Mesendoderm (in vitro differentiated cells): ENCODE data around the gene DSCAML1.

Experiments used
- DNase-seq: peaks from one replicate; pipeline ENCODE4 v3.0.0; 2013
- H2AK5ac ChIP-seq: 2 replicates; pipeline ENCODE4 v1.6.1; 2013; ENCODE audit warnings: low read length, inconsistent platforms
- H2BK120ac ChIP-seq: 2 replicates; pipeline ENCODE4 v1.6.1; 2013; ENCODE audit warnings: low read depth, mild to moderate bottlenecking, low read length, moderate library complexity, mixed read lengths
- H2BK15ac ChIP-seq: replicated peaks from 2 replicates; pipeline ENCODE4 v1.6.1; 2013; ENCODE audit warnings: low read depth, mild to moderate bottlenecking, moderate library complexity
- H2BK5ac ChIP-seq: 2 replicates; pipeline ENCODE4 v1.6.1; 2013; ENCODE audit warnings: low read length, inconsistent platforms
- H3K18ac ChIP-seq: 2 replicates; pipeline ENCODE4 v1.6.1; 2013; ENCODE audit warnings: mild to moderate bottlenecking, low read length, mixed read lengths
- H3K23ac ChIP-seq: one replicate; pipeline ENCODE4 v1.6.1; 2013; ENCODE audit warnings: low read length
- H3K27ac ChIP-seq: 2 replicates; pipeline ENCODE4 v1.5.1; 2013; ENCODE audit warnings: low read depth, mild to moderate bottlenecking, inconsistent platforms, low read length, moderate library complexity
- H3K27me3 ChIP-seq: 2 replicates; pipeline ENCODE4 v1.6.1; 2013; ENCODE audit warnings: low read length, control low read depth, mild to moderate bottlenecking, inconsistent platforms; ENCODE audit not compliant: insufficient read depth, poor library complexity
- H3K36me3 ChIP-seq: 2 replicates; pipeline ENCODE4 v1.6.1; 2013; ENCODE audit warnings: low read length, inconsistent platforms; ENCODE audit not compliant: control insufficient read depth, insufficient read depth
- H3K4ac ChIP-seq: one replicate; pipeline ENCODE4 v1.6.1; 2013; ENCODE audit warnings: low read depth, mild to moderate bottlenecking, low read length, moderate library complexity
- H3K4me1 ChIP-seq: 2 replicates; pipeline ENCODE4 v1.6.1; 2013; ENCODE audit warnings: low read depth, low read length, inconsistent platforms; ENCODE audit not compliant: control insufficient read depth
- H3K4me2 ChIP-seq: 2 replicates; pipeline ENCODE4 v1.6.1; 2013; ENCODE audit warnings: low read length
- H3K4me3 ChIP-seq: 2 replicates; pipeline ENCODE4 v1.5.1; 2013; ENCODE audit warnings: mild to moderate bottlenecking, low read length
- H3K56ac ChIP-seq: one replicate; pipeline ENCODE4 v1.6.1; 2013; ENCODE audit warnings: low read length
- H3K79me1 ChIP-seq: 2 replicates; pipeline ENCODE4 v1.6.1; 2013; ENCODE audit warnings: low read length, inconsistent platforms
- H3K79me2 ChIP-seq: 2 replicates; pipeline ENCODE4 v1.6.1; 2013; ENCODE audit warnings: mild to moderate bottlenecking, low read length; ENCODE audit not compliant: control insufficient read depth, insufficient read depth
- H3K9ac ChIP-seq: 2 replicates; pipeline ENCODE4 v1.6.1; 2013; ENCODE audit warnings: low read length, inconsistent platforms
- H4K5ac ChIP-seq: one replicate; pipeline ENCODE4 v1.6.1; 2013; ENCODE audit warnings: low read length
- H4K8ac ChIP-seq: one replicate; pipeline ENCODE4 v1.6.1; 2013; ENCODE audit warnings: low read depth, mild to moderate bottlenecking, control low read depth, low read length, moderate library complexity
- WGBS: extraction: QIAGEN DNeasy Blood & Tissue Kit; methylation state at CpG from one replicate; pipeline ENCODE4 v1.1.7; 2013; ENCODE audit warnings: low lambda C conversion rate, missing lambda C conversion rate; ENCODE audit not compliant: insufficient coverage; ENCODE audit errors: extremely low coverage; 5-methylcytosine and 5-hydroxymethylcytosine counted together

DSCAML1 gene

DNA sequence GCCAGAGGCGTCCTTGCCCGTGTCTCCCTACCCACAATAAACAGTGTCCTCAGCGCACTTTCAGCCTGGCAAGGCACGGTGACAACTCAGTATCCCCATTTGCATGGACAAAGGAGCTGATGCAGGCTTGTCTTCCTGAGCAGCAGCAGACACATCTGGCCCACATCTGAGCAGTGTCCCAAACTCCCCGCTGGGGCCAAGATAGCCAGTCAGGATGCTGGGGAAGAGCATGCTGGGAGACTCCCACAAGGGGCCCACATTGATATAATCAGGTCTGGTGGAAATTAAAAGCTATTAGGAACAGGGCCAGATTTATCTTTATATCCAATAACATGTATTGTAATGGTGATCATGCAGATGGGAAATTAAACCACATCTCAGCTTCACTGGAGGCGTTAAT, 24.7 kb downstream of the DSCAML1 start:
- Histone ChIP-seq H3K56ac (no peak overlapping the region), H3K4me1 (no peaks in the 10 kb centered on the region), H3K4me3 (no peak overlapping the region), H3K18ac (no peak overlapping the region), H3K36me3 (no peaks in the 10 kb centered on the region), H2BK120ac (no peak overlapping the region), H3K4ac (no peak overlapping the region), H3K27me3 (no peaks in the 10 kb centered on the region), H3K79me1 (no peaks in the 10 kb centered on the region), H4K8ac (no peak overlapping the region), H3K27ac (no peak overlapping the region), H2BK5ac (no peak overlapping the region), H3K79me2 (no peaks in the 10 kb centered on the region), H2BK15ac (no peak overlapping the region), H4K5ac (no peak overlapping the region), H2AK5ac (no peak overlapping the region), H3K23ac (no peak overlapping the region), H3K9ac (no peak overlapping the region), H3K4me2 (no peak overlapping the region)
- no peak for DNase-seq
- no CpG with 5 or more reads among the region's 6 CpGs for WGBS

DNA sequence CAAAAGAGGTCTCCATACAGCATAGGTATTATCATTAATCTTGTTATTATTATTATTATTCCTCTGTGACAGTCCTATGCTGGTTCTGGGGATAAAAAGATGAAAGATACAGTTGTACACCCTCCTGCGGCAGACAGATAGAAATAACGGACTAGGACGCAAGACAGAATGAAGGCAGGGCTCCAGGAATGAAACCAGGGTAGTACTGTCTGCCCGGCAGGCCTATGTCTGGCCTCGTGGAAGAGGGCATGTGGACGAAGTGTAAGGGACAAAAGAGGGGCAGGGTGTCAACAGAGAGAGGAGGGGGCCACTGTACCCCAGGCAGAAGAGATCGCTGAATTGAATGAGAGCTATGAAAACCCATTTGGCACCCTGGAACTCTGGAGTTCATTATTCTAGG, 25.2 kb downstream of the DSCAML1 start:
- H2BK120ac ChIP-seq: no peak overlapping the region
- H3K9ac ChIP-seq: no peak overlapping the region
- no peaks in the 10 kb centered on the region for H3K27me3 ChIP-seq
- no peak overlapping the region for H3K4me3 ChIP-seq
- no peak overlapping the region for H3K18ac ChIP-seq
- no peak overlapping the region for H2AK5ac ChIP-seq
- no peak overlapping the region for H3K56ac ChIP-seq
- H4K8ac ChIP-seq: no peak overlapping the region
- no peak overlapping the region for H2BK5ac ChIP-seq
- no peak overlapping the region for H2BK15ac ChIP-seq
- no peak overlapping the region for H3K4ac ChIP-seq
- WGBS: no CpG with 5 or more reads among the region's 7 CpGs
- no peak overlapping the region for H3K27ac ChIP-seq
- no peak overlapping the region for H3K23ac ChIP-seq
- H3K36me3 ChIP-seq: no peaks in the 10 kb centered on the region
- H3K79me1 ChIP-seq: no peaks in the 10 kb centered on the region
- H3K4me1 ChIP-seq: no peaks in the 10 kb centered on the region
- no peaks in the 10 kb centered on the region for H3K79me2 ChIP-seq
- no peak for DNase-seq
- no peak overlapping the region for H4K5ac ChIP-seq
- no peak overlapping the region for H3K4me2 ChIP-seq

DNA sequence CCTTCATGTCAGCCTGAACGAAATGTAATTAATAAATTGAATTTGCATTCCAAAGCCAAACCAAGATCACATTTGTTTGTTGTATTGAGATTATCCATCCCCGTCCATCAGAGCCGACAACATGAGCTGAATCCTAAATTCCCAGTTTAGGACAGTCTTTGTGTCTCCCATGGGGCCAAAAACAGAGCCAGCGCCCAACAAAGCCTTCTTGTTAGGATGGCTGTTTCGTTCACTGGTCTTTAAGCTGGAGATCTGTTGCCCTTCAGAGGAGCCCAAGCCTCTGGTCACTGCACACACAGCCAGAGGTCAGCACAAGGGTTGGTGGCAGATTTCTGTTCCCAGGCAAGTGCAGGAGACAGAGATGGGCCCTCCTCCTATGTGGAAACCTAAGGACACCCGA, 25.8 kb downstream of the DSCAML1 start:
- no peak for DNase-seq
- H3K4me2 ChIP-seq: no peak overlapping the region
- H3K4me1 ChIP-seq: no peaks in the 10 kb centered on the region
- no peak overlapping the region for H3K56ac ChIP-seq
- no peak overlapping the region for H3K4me3 ChIP-seq
- H3K4ac ChIP-seq: no peak overlapping the region
- H2BK15ac ChIP-seq: no peak overlapping the region
- no peak overlapping the region for H3K27ac ChIP-seq
- H3K36me3 ChIP-seq: no peaks in the 10 kb centered on the region
- H3K18ac ChIP-seq: no peak overlapping the region
- no peak overlapping the region for H3K9ac ChIP-seq
- no peaks in the 10 kb centered on the region for H3K27me3 ChIP-seq
- H2AK5ac ChIP-seq: no peak overlapping the region
- WGBS: no CpG with 5 or more reads among the region's 6 CpGs
- no peaks in the 10 kb centered on the region for H3K79me2 ChIP-seq
- no peak overlapping the region for H4K8ac ChIP-seq
- H4K5ac ChIP-seq: no peak overlapping the region
- no peak overlapping the region for H2BK120ac ChIP-seq
- no peak overlapping the region for H3K23ac ChIP-seq
- H2BK5ac ChIP-seq: no peak overlapping the region
- no peaks in the 10 kb centered on the region for H3K79me1 ChIP-seq

DNA sequence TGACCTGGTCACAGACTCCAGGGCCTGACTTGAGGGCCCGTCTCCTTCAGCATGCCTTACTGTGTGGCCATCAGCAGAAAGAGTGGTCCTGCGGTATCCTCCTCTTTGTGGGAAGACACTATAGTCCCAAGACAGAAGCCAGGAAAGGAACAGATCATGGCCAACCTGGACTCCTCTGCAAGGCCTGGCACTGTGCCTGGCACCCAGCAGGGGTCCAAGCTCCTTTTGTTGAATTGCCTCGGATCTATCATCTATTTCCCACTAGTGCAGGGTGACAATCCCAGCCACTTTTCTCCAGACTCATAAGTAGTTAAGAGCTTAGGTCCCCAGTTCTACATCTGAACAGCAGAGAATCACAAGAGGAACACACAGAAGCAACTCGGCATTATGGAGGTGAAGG, 27.0 kb downstream of the DSCAML1 start:
- DNase-seq: no peak
- Histone ChIP-seq H3K4ac (no peak overlapping the region), H3K4me1 (no peaks in the 10 kb centered on the region), H2AK5ac (no peak overlapping the region), H3K4me2 (no peak overlapping the region), H3K18ac (no peak overlapping the region), H3K36me3 (no peaks in the 10 kb centered on the region), H2BK15ac (no peak overlapping the region), H3K23ac (no peak overlapping the region), H3K79me2 (no peaks in the 10 kb centered on the region), H3K56ac (no peak overlapping the region), H4K8ac (no peak overlapping the region), H3K27ac (no peak overlapping the region), H3K4me3 (no peak overlapping the region), H2BK120ac (no peak overlapping the region), H4K5ac (no peak overlapping the region), H3K27me3 (no peaks in the 10 kb centered on the region), H3K79me1 (no peaks in the 10 kb centered on the region), H3K9ac (no peak overlapping the region), H2BK5ac (no peak overlapping the region)
- WGBS: no CpG with 5 or more reads among the region's 4 CpGs

DNA sequence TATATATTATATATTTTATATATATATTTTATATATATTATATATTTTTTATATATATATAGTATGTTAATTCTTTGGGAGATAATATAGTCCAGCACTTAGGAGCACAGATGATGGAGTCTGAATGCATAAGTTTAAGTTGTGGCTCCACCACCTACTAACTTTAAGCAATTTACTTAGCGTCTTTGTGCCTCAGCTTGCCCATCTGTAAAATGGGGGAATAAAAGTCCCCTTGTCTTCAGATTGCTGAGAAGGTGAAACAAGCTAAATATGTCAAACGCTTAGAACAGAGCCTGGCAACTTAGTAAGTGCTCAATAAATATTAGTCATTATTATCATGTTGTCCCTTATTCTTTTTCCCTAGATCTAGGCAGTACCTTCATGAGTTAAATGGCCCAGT, 27.5 kb downstream of the DSCAML1 start:
- no peak overlapping the region for H2BK15ac ChIP-seq
- no peaks in the 10 kb centered on the region for H3K79me2 ChIP-seq
- no CpG with 5 or more reads among the region's 2 CpGs for WGBS
- no peak overlapping the region for H3K56ac ChIP-seq
- no peaks in the 10 kb centered on the region for H3K4me1 ChIP-seq
- H4K5ac ChIP-seq: no peak overlapping the region
- no peak overlapping the region for H3K4me2 ChIP-seq
- no peak for DNase-seq
- no peak overlapping the region for H2BK5ac ChIP-seq
- H2BK120ac ChIP-seq: no peak overlapping the region
- H3K27me3 ChIP-seq: no peaks in the 10 kb centered on the region
- no peak overlapping the region for H4K8ac ChIP-seq
- no peak overlapping the region for H3K4ac ChIP-seq
- no peaks in the 10 kb centered on the region for H3K36me3 ChIP-seq
- H3K9ac ChIP-seq: no peak overlapping the region
- H3K27ac ChIP-seq: no peak overlapping the region
- H2AK5ac ChIP-seq: no peak overlapping the region
- no peak overlapping the region for H3K23ac ChIP-seq
- no peaks in the 10 kb centered on the region for H3K79me1 ChIP-seq
- H3K4me3 ChIP-seq: no peak overlapping the region
- no peak overlapping the region for H3K18ac ChIP-seq

DNA sequence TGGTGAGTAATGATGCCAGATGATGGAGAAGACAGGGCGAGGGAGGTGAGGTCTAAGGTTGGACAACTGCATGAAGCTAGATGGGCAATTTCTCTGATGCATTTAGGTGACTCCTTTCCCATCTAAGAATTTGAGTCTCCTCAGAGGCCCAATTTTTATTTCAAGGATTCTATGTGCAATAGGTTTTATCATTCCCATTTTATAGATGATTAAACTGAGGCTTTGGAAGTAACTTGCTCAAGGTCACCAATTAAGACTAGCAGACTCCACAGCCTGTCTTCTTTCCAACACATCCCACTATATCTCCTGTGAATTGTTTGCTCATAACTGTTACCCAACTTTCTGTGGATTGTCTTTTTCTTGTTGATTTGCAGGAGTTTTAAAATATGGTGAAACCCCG, 28.5 kb downstream of the DSCAML1 start:
- H4K5ac ChIP-seq: no peak overlapping the region
- no CpG with 5 or more reads among the region's 2 CpGs for WGBS
- H3K36me3 ChIP-seq: no peaks in the 10 kb centered on the region
- H3K4me3 ChIP-seq: no peak overlapping the region
- H2BK120ac ChIP-seq: no peak overlapping the region
- no peak overlapping the region for H2BK5ac ChIP-seq
- no peak overlapping the region for H3K27ac ChIP-seq
- H3K9ac ChIP-seq: no peak overlapping the region
- H3K79me2 ChIP-seq: no peaks in the 10 kb centered on the region
- H3K27me3 ChIP-seq: no peaks in the 10 kb centered on the region
- H3K18ac ChIP-seq: no peak overlapping the region
- no peaks in the 10 kb centered on the region for H3K79me1 ChIP-seq
- H3K23ac ChIP-seq: no peak overlapping the region
- H2BK15ac ChIP-seq: no peak overlapping the region
- H3K4ac ChIP-seq: no peak overlapping the region
- H3K4me1 ChIP-seq: no peaks in the 10 kb centered on the region
- H2AK5ac ChIP-seq: no peak overlapping the region
- no peak overlapping the region for H3K56ac ChIP-seq
- no peak overlapping the region for H3K4me2 ChIP-seq
- H4K8ac ChIP-seq: no peak overlapping the region
- DNase-seq: no peak
